ENCODE data around the gene PKM. TPM values are rescaled to one million over a fixed set of nuclear protein-coding genes. Genes with fewer than 3 reads are reported as not detected.

The PKM gene
- total RNA-seq, 1 experiment from 2014 or later: 1,026 TPM

DNA sequence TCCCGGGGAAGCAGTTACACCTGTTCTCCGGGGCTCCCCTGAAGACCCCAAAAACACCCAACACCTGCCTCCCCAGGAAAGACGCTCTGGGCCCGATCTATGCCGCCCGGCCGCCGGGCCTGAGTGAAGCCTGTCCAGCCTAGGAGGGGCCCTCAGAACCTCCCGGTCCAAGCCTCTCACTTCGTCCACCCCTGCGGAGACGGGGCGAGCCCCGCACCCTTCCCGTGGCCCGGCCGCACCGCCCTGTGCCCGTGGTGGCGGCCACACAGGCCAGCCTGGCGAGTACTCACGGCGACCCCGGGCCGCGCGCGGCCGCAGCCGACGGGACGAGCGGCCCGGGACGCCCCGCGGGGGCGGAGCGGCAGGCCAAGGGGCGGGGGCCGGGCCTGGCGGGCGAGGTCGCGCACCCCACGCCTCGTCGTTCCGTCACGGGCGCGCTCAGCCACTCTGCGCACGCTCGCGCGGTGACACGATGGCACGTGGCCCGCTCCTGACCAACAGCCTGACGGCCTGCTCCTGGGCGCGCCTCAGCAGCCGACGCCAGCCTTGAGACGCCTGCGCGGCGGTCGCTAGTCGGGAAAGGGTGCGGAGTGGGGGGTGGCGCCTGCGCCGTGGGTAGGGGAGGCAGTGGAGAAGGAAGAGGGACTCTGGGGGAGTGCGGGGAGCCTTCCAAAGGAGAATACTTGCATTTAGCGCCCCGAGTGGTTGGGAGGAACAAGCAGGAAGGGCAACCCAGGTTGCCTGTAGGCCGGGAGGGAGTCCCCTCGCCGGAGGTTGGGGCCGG, 41.4 kb upstream of the PKM start, which contains the start of gene PARP6:
PARP6 (minus strand) TSS at position 342 of the 784 bp plus-strand sequence. CDS start 5,077 bp downstream, outside the sequence.
- peaks cover 10 to 14% of the 10 kb centered on the region in 2 experiments for H3K4me1 Mint-ChIP-seq
- Histone ChIP-seq H3K56ac (ENCODE audit: insufficient read length, low read depth, low read length) (no peak within 1 kb of the TSS), H3K27me3 (ENCODE audit: insufficient read depth, low read length) (no peaks in the 10 kb centered on the region), H3K4me2 (ENCODE audit: insufficient read depth, insufficient read length, low read length) (peak within 1 kb of the TSS; percentile 91), H3K79me2 (ENCODE audit: insufficient read depth, low read length) (no peaks in the 10 kb centered on the region), H3K79me1 (ENCODE audit: insufficient read depth, low read depth, low read length, poor library complexity, severe bottlenecking) (no peaks in the 10 kb centered on the region), H4K5ac (ENCODE audit: insufficient read length, low read depth, low read length) (no peak within 1 kb of the TSS), H2BK20ac (ENCODE audit: low read depth, low read length, poor library complexity, severe bottlenecking) (no peak within 1 kb of the TSS), H2BK15ac (ENCODE audit: low read depth, low read length) (no peak within 1 kb of the TSS), H2AK5ac (ENCODE audit: insufficient read length, low read length) (no peak within 1 kb of the TSS), H3K4ac (ENCODE audit: low read depth, low read length) (no peak within 1 kb of the TSS), H3K4me1 (ENCODE audit: insufficient read depth, low read length) (no peaks in the 10 kb centered on the region), H2AFZ (ENCODE audit: low read length) (peak within 1 kb of the TSS; percentile 42), H3K27ac (ENCODE audit: insufficient read length, low read depth, low read length) (no peak within 1 kb of the TSS), H3K9ac (ENCODE audit: extremely low read depth, insufficient read length, low read length) (peak within 1 kb of the TSS; percentile 58), H2BK120ac (ENCODE audit: low read depth, low read length, poor library complexity, severe bottlenecking) (no peak within 1 kb of the TSS), H2BK12ac (ENCODE audit: insufficient read length, low read depth, low read length) (no peak within 1 kb of the TSS), H3K23ac (ENCODE audit: insufficient read length, low read depth, low read length) (no peak within 1 kb of the TSS), H2BK5ac (ENCODE audit: insufficient read length, low read length) (no peak within 1 kb of the TSS), H4K20me1 (ENCODE audit: control insufficient read depth, insufficient read depth, insufficient read length) (no peaks in the 10 kb centered on the region), H3K18ac (ENCODE audit: insufficient read length, low read depth, low read length) (peak within 1 kb of the TSS; percentile 14), H3K23me2 (ENCODE audit: insufficient read length, low read depth, low read length, poor library complexity, severe bottlenecking) (peaks cover 7% of the 10 kb centered on the region), H3K14ac (ENCODE audit: insufficient read depth, low read length) (peak within 1 kb of the TSS; percentile 84), H3T11ph (ENCODE audit: low read length) (no peak within 1 kb of the TSS), H3K9me3 (ENCODE audit: control insufficient read depth, low read depth, low read length) (no peaks in the 10 kb centered on the region), H4K8ac (replicated peaks; ENCODE audit: insufficient read length, low read depth, low read length) (no peak within 1 kb of the TSS), H4K91ac (ENCODE audit: insufficient read length, low read depth, low read length) (no peak within 1 kb of the TSS)
- TF ChIP-seq, protein P1, sequence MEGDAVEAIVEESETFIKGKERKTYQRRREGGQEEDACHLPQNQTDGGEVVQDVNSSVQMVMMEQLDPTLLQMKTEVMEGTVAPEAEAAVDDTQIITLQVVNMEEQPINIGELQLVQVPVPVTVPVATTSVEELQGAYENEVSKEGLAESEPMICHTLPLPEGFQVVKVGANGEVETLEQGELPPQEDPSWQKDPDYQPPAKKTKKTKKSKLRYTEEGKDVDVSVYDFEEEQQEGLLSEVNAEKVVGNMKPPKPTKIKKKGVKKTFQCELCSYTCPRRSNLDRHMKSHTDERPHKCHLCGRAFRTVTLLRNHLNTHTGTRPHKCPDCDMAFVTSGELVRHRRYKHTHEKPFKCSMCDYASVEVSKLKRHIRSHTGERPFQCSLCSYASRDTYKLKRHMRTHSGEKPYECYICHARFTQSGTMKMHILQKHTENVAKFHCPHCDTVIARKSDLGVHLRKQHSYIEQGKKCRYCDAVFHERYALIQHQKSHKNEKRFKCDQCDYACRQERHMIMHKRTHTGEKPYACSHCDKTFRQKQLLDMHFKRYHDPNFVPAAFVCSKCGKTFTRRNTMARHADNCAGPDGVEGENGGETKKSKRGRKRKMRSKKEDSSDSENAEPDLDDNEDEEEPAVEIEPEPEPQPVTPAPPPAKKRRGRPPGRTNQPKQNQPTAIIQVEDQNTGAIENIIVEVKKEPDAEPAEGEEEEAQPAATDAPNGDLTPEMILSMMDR (conservative IDR thresholded peaks at IDR 0.05): peak; percentile 84
- peaks cover 21% of the 10 kb centered on the region for H3K27me3 Mint-ChIP-seq (ENCODE audit: low read depth)
- DNase-seq: peak; percentile 98
- peak within 1 kb of the TSS; percentile 86 to 88 for H3K4me3 Mint-ChIP-seq
- peaks cover 5 to 18% (median 12%) of the 10 kb centered on the region in 3 experiments; a peak in 5 of 7 replicates for H3K36me3 Mint-ChIP-seq (ENCODE audit: insufficient read depth in 1 of 3, low read depth in 3 of 3)
- peak within 1 kb of the TSS in 2 of 3 experiments; percentile 58 to 81; a peak in 3 of 7 replicates for H3K27ac Mint-ChIP-seq
- WGBS (ENCODE audit: extremely low coverage, insufficient read length, low lambda C conversion rate): no CpG with 5 or more reads among the region's 82 CpGs
- no peaks in the 10 kb centered on the region for H3K9me3 Mint-ChIP-seq
